DND-41 (cell line): ENCODE data around the gene RNF186.

ENCODE experiments used
- EZH2 ChIP-seq: IDR thresholded peaks from 3 replicates; pipeline ENCODE4 v1.6.1; 2012; ENCODE audit warnings: borderline replicate concordance, low read depth, mild to moderate bottlenecking, moderate library complexity, low read length, inconsistent platforms; ENCODE audit not compliant: severe bottlenecking
- TF ChIP-seq, protein P1 (sequence below): IDR thresholded peaks from 2 replicates; pipeline ENCODE4 v1.5.1; 2012; ENCODE audit warnings: borderline replicate concordance, low read length, moderate library complexity, mild to moderate bottlenecking; ENCODE audit not compliant: poor library complexity, severe bottlenecking; ENCODE audit errors: extremely low read depth

DNA sequence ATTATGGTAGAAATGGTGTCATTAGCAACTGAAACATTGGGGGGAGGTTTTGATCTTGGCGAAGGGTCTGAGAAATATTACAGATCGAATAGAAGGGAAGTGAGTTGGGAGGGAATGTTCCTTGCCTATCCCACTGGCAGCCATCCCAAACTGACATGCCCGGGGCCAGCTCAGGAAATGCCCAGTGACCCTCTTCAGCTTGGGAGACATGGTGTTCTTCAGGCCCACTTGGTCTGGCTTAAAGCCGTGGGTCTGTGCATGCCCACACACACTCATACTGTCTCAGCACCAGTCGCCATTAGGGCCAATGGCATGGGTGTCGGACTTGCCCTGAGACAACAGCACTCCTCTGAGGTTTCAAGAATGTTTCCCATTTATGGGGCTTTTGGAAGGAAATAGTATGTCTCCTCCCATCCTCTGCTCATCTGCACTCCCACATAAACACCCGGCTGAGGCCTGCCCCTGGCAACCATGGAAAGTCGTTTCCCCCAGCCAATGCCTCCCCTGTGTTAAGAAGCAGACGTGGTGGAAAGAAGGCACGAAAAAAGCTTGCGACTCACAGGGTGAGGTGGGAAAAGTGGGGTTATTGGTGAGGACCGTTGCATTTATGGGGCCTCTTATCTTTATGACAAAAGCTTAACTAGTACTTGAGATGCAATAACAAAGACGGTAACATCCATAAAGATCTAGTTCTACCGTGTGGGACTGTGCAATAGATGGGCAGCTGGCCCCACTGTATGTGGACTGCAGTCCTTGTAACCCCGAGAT lies 2.0 kb downstream of the RNF186 start:
- no peak for TF ChIP-seq EZH2
- TF ChIP-seq, protein P1, sequence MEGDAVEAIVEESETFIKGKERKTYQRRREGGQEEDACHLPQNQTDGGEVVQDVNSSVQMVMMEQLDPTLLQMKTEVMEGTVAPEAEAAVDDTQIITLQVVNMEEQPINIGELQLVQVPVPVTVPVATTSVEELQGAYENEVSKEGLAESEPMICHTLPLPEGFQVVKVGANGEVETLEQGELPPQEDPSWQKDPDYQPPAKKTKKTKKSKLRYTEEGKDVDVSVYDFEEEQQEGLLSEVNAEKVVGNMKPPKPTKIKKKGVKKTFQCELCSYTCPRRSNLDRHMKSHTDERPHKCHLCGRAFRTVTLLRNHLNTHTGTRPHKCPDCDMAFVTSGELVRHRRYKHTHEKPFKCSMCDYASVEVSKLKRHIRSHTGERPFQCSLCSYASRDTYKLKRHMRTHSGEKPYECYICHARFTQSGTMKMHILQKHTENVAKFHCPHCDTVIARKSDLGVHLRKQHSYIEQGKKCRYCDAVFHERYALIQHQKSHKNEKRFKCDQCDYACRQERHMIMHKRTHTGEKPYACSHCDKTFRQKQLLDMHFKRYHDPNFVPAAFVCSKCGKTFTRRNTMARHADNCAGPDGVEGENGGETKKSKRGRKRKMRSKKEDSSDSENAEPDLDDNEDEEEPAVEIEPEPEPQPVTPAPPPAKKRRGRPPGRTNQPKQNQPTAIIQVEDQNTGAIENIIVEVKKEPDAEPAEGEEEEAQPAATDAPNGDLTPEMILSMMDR: no peak
